Esophagus (tissue), 2 donors: Measurements from ENCODE around the gene CD151. TPM values are rescaled to one million over a fixed set of nuclear protein-coding genes. Genes with fewer than 3 reads are reported as not detected.

Experiments used
- H3K27ac ChIP-seq, 2 donors: one replicate each; pipeline ENCODE4 v1.5.1; 2013; ENCODE audit warnings: low read depth in 2 of 2, mild to moderate bottlenecking in 2 of 2, inconsistent platforms in 1 of 2, low read length in 1 of 2, moderate library complexity in 1 of 2
- H3K27me3 ChIP-seq, 2 donors: one replicate each; pipeline ENCODE4 v1.6.1; 2013; ENCODE audit warnings: low read length in 2 of 2, control low read depth in 1 of 2, mild to moderate bottlenecking in 1 of 2; ENCODE audit not compliant: insufficient read depth in 2 of 2, control insufficient read depth in 1 of 2
- H3K36me3 ChIP-seq, 2 donors: one replicate each; pipeline ENCODE4 v1.6.1; 2013; ENCODE audit warnings: low read length in 1 of 2; ENCODE audit not compliant: control insufficient read depth in 2 of 2, insufficient read depth in 2 of 2
- H3K4me1 ChIP-seq, 2 donors: one replicate each; pipeline ENCODE4 v1.6.1; 2013; ENCODE audit warnings: low read length in 1 of 2; ENCODE audit not compliant: control insufficient read depth in 2 of 2, insufficient read depth in 2 of 2
- H3K4me3 ChIP-seq, 2 donors: one replicate each; pipeline ENCODE4 v1.5.1; 2013; ENCODE audit warnings: low read length in 2 of 2, mild to moderate bottlenecking in 2 of 2, low read depth in 1 of 2, moderate library complexity in 1 of 2
- H3K9me3 ChIP-seq, 2 donors: one replicate each; pipeline ENCODE4 v1.6.1; 2013; ENCODE audit warnings: mild to moderate bottlenecking in 2 of 2, low read depth in 1 of 2, low read length in 1 of 2, moderate library complexity in 1 of 2; ENCODE audit not compliant: control insufficient read depth in 2 of 2, insufficient read depth in 1 of 2
- WGBS, 2 donors: extraction: QIAGEN DNeasy Blood & Tissue Kit; methylation state at CpG; one replicate each; pipeline ENCODE4 v1.1.7; 2013; 5-methylcytosine and 5-hydroxymethylcytosine counted together
- polyA plus RNA-seq, 2 donors: library from polyadenylated mRNA; stranded (reverse); fragments of 200-250 nt; gene quantifications; one replicate each; pipeline ENCODE4 v1.2.3, GENCODE V29; 2013
- donor health status: healthy with polysubstance abuse.
- donor health status: Bipolar disorder and iron deficiency.

CD151 gene
- polyA plus RNA-seq, 2 donors, result 75.5 to 108 TPM

DNA sequence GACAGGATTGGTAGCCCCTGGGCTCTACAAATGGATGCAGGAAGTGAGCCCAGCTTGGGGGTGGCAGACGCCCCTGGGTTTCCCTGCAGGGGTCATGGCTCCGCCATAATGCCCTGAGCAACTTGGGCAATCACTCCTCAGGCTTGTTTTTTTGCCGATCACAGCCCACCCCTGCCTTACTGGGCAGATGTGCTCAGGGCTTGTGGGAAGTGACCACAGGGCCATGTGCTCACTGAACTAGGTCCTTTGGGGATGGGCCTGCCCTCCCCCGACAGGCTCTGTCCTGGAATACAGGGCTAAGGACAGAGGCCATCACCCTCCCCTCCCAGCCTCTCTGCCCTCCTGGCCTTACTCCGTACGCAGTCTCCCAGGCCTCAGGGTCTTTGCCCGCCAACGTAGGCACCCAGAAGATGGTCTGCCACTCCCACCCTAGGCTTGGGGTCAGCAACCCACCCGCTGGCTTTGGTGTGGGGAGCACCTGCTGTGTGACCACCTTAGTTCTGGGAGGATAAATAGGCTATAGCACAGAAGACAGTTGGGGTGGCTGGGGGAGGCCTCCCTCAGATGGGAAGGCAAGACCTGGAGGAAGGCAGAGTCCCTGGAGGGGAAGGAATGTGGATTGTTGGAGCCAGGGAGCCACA lies 19.2 kb upstream of the CD151 start:
- peaks cover 9 to 25% of the 10 kb centered on the region in 2 donors for H3K36me3 ChIP-seq

GRCh38 chr11:815675-816432 lies 16.9 kb upstream of the CD151 start:
- peaks cover 9 to 25% of the 10 kb centered on the region in 2 donors for H3K36me3 ChIP-seq
- no peaks in the 10 kb centered on the region for H3K27me3 ChIP-seq
- H3K27ac ChIP-seq, result no peak overlapping the region
- no peak overlapping the region for H3K4me3 ChIP-seq
- no peaks in the 10 kb centered on the region for H3K9me3 ChIP-seq
- H3K4me1 ChIP-seq, result peaks cover 4 to 18% of the 10 kb centered on the region in 2 donors
- WGBS, 2 donors, result 83 to 84% methylated on average over 11 of the region's 11 CpGs

More for the DNA sequence above, 19.2 kb upstream of the CD151 start:
- Histone ChIP-seq H3K4me1 (peaks cover 0 to 11% of the 10 kb centered on the region in 2 donors), H3K4me3 (no peak overlapping the region), H3K9me3 (no peaks in the 10 kb centered on the region), H3K27me3 (no peaks in the 10 kb centered on the region), H3K27ac (peak overlapping the region in 1 of 2 donors; percentile 0)
- 82 to 84% methylated on average over 9 of the region's 9 CpGs for WGBS, 2 donors

GRCh38 chr11:816433-816779 lies 16.3 kb upstream of the CD151 start:
- no peaks in the 10 kb centered on the region for H3K9me3 ChIP-seq
- H3K4me1 ChIP-seq, result peaks cover 9 to 23% of the 10 kb centered on the region in 2 donors
- no peak overlapping the region for H3K4me3 ChIP-seq
- WGBS, 2 donors, result 78 to 82% methylated on average over 11 of the region's 11 CpGs
- H3K36me3 ChIP-seq, result peaks cover 9 to 23% of the 10 kb centered on the region in 2 donors
- H3K27me3 ChIP-seq, result no peaks in the 10 kb centered on the region
- H3K27ac ChIP-seq, result no peak overlapping the region

DNA sequence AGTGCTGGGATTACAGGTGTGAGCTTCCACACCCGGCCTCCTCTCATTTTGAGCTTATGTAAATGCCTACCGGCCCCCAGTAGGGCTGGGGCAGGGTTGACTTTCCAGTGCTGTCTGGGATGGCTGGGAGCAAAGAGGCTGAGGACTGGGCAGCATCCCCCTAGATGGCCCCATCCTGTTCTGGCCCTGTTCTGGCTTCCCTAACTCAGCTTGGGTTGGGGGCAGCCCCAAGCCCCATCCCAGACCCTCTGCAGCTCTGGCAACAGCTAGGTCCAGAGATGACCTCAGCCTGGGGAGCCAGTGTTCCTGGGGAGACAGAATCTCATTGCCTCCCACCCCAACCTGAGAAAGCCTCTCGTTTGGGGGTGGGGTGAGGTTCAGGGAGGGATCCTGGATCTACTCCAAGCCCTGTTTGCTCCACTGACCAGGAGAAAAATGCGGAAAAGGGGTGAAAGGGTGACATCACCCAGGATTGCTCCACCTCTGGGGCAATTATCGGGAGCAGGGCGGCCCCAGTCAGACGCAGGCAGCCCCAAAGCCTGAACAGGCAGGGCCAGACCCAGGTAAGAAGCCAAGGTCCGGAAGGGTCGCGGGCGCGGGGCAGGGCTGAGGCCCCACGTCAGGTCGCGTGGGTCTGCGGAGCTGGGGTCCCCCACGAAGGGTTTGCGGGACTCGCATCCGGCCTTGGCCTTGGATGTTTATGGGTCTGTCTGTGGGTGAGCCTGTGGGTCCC lies 14.2 kb upstream of the CD151 start, which contains the start of gene PNPLA2:
TSS of gene PNPLA2 (plus strand) at position 519 of the 733 bp plus-strand sequence. CDS start 805 bp downstream, outside the sequence.
- Histone ChIP-seq H3K27ac (peak within 1 kb of the TSS; percentile 93 to 98), H3K36me3 (peaks cover 8 to 9% of the 10 kb centered on the region in 2 donors), H3K9me3 (no peaks in the 10 kb centered on the region), H3K4me1 (peaks cover 13 to 22% of the 10 kb centered on the region in 2 donors), H3K27me3 (no peaks in the 10 kb centered on the region), H3K4me3 (peak within 1 kb of the TSS; percentile 78)
- WGBS, 2 donors, result 17% methylated on average over 20 of the region's 20 CpGs

DNA sequence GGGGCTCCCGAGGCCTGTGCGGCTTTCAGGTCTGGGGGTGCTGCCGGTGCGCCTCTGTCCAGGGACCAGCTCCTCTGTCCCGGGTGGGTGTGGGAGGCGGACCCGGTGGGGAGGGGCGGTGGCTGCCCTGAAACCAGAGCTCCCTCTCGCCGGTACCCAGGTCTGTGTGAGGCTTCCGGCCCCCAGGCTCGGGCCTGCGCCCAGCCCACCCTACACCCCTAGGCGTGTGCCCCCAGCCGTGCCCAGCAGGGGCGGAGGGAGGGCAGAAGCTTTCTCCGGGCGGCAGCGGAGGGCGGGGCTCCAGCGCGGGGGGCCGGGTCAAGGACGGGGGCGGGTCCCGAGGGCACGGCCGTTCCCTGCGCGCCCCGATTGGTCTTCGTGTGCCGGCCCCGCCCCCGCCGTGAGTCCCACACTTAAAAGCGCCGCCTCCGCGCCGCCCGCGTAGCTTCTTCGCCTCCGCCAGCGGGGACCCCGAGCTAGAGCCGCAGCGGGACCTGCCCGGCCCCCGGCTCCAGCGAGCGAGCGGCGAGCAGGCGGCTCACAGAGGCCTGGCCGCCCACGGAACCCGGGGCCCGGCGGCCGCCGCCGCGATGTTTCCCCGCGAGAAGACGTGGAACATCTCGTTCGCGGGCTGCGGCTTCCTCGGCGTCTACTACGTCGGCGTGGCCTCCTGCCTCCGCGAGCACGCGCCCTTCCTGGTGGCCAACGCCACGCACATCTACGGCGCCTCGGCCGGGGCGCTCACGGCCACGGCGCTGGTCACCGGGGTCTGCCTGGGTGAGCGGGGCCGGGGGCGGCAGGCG lies 13.4 kb upstream of the CD151 start:
- Histone ChIP-seq H3K9me3 (no peaks in the 10 kb centered on the region), H3K4me3 (peak overlapping the region; percentile 78), H3K27me3 (no peaks in the 10 kb centered on the region), H3K36me3 (peaks cover 4 to 14% of the 10 kb centered on the region in 2 donors), H3K27ac (peak overlapping the region; percentile 93 to 98), H3K4me1 (peaks cover 13 to 22% of the 10 kb centered on the region in 2 donors)
- WGBS, 2 donors, result 0 to 1% methylated on average over 52 to 96 of the region's 96 CpGs

DNA sequence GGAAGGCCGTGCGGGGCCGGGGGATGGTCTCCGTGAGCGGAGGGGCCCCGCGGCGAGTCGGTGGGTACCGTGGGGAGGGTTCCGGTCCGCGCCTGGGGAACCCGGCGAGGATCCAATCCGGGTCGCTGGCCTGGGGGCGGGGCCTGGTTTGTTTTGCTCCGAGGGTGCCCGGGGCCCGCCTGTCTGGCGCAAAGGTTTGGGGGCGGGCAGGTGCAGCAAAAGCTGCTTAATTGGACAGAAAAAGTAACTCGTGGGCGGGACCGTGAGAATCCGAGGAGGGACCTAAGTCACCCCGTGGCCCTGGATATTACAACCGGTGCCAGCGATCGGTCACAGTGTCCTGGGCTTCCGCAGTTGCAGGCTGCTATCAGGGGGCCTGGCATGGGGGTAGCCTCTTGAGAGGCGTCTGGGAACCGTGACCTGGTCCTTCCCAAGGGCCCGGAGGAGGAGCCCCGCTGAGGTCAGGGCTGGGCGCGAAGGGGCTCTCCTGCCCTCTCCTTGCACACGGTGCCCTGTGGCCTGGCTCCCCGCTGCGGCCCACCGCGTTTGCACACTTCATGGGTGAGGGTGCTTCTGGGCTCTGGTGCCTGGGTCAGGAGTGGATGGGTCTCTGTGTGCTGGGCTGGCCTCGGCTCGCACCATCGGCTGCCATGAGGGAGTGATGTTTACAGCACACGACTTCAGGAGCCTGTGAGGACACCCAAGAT lies 12.7 kb upstream of the CD151 start:
- Histone ChIP-seq H3K27ac (peak overlapping the region; percentile 93 to 98), H3K9me3 (no peaks in the 10 kb centered on the region), H3K4me1 (peaks cover 13 to 22% of the 10 kb centered on the region in 2 donors), H3K27me3 (no peaks in the 10 kb centered on the region), H3K36me3 (peaks cover 4 to 21% of the 10 kb centered on the region in 2 donors), H3K4me3 (peak overlapping the region; percentile 78)
- 2 to 3% methylated on average over 42 to 47 of the region's 47 CpGs for WGBS, 2 donors

DNA sequence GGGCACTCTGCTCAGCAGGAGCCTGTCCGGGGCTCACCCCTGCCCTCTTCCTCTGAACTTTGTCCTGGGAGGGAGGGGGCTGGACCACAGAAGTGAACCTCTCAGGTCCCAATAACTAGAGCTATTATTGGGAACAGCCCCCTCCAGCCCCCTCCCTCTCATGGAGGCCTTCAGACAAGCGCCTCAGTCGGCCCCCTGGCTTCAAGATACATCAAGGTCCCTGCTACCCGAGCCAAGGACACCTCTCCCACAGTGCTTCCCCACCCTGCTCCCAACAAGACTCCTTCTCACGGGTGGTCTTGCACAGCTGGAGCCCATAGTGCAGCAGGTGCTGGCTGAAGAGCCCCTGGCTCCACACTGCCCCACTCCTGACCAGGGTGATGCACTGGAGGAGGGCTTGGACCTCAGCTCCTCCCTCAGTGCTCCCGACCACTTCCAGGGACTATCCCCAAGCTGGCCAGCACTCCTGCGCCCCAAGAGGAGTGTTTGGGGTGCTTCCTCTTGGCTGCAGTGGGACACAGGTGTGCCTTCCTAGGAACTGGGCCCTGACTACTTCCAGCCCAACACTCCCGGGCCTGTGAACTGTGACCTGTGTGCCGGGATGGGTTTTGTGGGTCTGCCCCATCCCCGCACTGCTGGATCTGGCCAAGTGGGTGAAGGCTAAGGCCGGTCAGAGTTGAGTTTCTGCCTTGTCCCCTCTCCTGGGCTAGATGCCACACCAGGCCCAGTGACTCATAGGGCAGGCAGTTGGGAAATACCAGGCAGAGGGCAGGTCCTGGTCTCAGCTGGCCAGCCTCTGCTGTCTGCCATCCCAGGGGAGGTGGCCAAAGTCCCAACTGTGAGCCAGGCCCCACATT lies 11.9 kb upstream of the CD151 start:
- H3K4me3 ChIP-seq, result peak overlapping the region; percentile 78
- H3K36me3 ChIP-seq, result peaks cover 4 to 27% of the 10 kb centered on the region in 2 donors
- no peaks in the 10 kb centered on the region for H3K27me3 ChIP-seq
- H3K9me3 ChIP-seq, result no peaks in the 10 kb centered on the region
- H3K27ac ChIP-seq, result peak overlapping the region; percentile 93 to 98
- WGBS, 2 donors, result 36 to 53% methylated on average over 11 of the region's 11 CpGs
- H3K4me1 ChIP-seq, result peaks cover 17 to 27% of the 10 kb centered on the region in 2 donors
